ENCODE results near the gene CPSF6. TPM values are rescaled to one million over a fixed set of nuclear protein-coding genes. Genes with fewer than 3 reads are reported as not detected.
"Not testable (repeated sequence)": the region's sequence is repeated elsewhere in the genome, so short reads cannot be mapped to it uniquely, and the experiment has no call there.

Gene CPSF6
- total and polyA plus RNA-seq, 2 experiments from 2014 or later = 19.6 to 63.4 TPM

DNA sequence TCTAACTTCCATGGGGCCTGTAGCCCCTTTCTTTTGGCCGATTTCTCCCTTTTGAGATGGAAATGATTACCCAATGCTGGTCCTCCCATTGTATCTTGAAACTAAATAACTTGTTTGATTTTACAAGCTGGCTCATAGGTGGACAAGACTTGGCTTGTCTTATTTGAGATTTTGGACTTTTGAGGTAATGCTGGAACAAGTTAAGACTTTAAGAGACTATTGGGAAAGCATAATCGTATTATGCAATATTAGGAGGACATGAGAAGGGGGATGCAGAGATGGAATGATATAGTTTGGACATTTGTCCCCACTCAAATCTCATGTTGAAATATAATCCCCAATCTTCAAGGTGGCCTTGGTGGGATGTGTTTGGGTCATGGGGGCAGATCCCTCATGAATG, 59.6 kb downstream of the CPSF6 start:
- H3K4me2 ChIP-seq (ENCODE audit: unreplicated experiment) = no peak overlapping the region
- no peak for DNase-seq
- no peak overlapping the region for H3K4me3 ChIP-seq
- H4K20me1 ChIP-seq (ENCODE audit: insufficient read depth) = no peaks in the 10 kb centered on the region
- H3K9ac ChIP-seq = no peak overlapping the region
- no peaks in the 10 kb centered on the region for H3K4me1 ChIP-seq (ENCODE audit: insufficient read depth)
- H2AFZ ChIP-seq = no peak overlapping the region
- no peaks in the 10 kb centered on the region for H3K9me3 ChIP-seq (ENCODE audit: low read depth)
- in situ Hi-C loops (cut with MboI) = no loop called here
- H3K79me2 ChIP-seq (ENCODE audit: insufficient read depth) = no peaks in the 10 kb centered on the region
- 38 to 46% methylated on average over 2 of the region's 2 CpGs for WGBS, 2 experiments (ENCODE audit: low coverage in 1 of 2, low lambda C conversion rate in 2 of 2, missing lambda C conversion rate in 2 of 2)
- no peak overlapping the region for H3K27ac ChIP-seq
- H3F3A ChIP-seq (ENCODE audit: insufficient read depth) = no peaks in the 10 kb centered on the region
- H3K9me2 ChIP-seq (ENCODE audit: insufficient read depth) = no peaks in the 10 kb centered on the region
- TF ChIP-seq EZH2phosphoT487 (IDR thresholded peaks at IDR 0.05; ENCODE audit: insufficient read depth, low read depth) (no peak), EZH2 (IDR thresholded peaks at IDR 0.05; ENCODE audit: insufficient read depth, poor library complexity, severe bottlenecking) (no peak)
- peaks cover 22% of the 10 kb centered on the region for H3K27me3 ChIP-seq (replicated peaks; ENCODE audit: insufficient read depth)
- no peaks in the 10 kb centered on the region for H3K36me3 ChIP-seq (ENCODE audit: low read depth)

DNA sequence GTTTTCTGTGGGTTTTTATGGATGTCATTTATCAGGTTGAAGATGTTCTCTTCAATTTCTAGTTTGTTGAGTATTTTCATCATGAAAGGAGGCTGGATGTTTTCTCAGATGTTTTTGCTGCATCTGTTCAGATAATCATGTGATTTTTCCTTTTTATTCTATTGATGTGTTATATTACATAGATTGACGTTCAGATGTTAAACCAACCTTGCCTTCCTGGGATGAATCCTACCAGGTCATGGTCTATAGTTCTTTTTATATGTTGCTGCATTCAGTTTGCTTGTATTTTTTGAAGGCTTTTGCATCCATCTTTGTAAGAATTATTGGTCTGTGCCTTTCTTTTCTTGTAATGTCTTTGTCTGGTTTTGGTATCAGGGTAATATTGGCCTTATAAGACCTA, 64.9 kb downstream of the CPSF6 start:
- WGBS, 2 experiments (ENCODE audit: low coverage in 1 of 2, low lambda C conversion rate in 2 of 2, missing lambda C conversion rate in 2 of 2) = 55 to 68% methylated on average over 1 of the region's 1 CpG
- in situ Hi-C loops (cut with MboI) = no loop called here
- no peak for DNase-seq

DNA sequence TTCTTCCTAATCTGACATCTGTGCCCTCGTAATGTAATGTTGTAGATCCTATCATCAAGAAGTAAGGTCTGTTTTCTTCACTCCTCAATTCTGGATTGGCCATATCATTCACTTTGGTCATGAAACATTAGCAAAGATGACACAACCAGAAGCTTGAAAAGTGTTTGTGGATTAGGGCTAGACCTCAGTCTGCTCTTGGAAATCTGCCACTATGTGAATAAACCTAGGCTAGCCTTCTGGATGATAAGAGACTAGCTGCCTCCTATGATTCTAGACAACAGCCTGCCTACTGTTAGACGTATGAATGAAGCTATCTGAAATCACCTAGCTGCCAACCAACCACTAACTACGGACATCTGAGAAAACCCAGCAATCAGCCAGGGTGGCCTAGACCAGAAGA, 70.1 kb downstream of the CPSF6 start:
- Histone ChIP-seq H3K4me3 (no peak overlapping the region), H3K4me2 (ENCODE audit: unreplicated experiment) (no peak overlapping the region)

More for the DNA sequence above, 64.9 kb downstream of the CPSF6 start:
- Histone ChIP-seq H3K4me3 (no peak overlapping the region), H3K9me3 (ENCODE audit: low read depth) (no peaks in the 10 kb centered on the region), H3K79me2 (ENCODE audit: insufficient read depth) (no peaks in the 10 kb centered on the region), H3K9ac (no peak overlapping the region), H3K27ac (no peak overlapping the region), H3K4me2 (ENCODE audit: unreplicated experiment) (no peak overlapping the region), H3K4me1 (ENCODE audit: insufficient read depth) (no peaks in the 10 kb centered on the region), H4K20me1 (ENCODE audit: insufficient read depth) (no peaks in the 10 kb centered on the region), H3K27me3 (replicated peaks; ENCODE audit: insufficient read depth) (peaks cover 10% of the 10 kb centered on the region), H3F3A (ENCODE audit: insufficient read depth) (no peaks in the 10 kb centered on the region), H3K36me3 (ENCODE audit: low read depth) (no peaks in the 10 kb centered on the region), H3K9me2 (ENCODE audit: insufficient read depth) (no peaks in the 10 kb centered on the region), H2AFZ (no peak overlapping the region)
- no peak for TF ChIP-seq EZH2 (IDR thresholded peaks at IDR 0.05; ENCODE audit: insufficient read depth, poor library complexity, severe bottlenecking)
- no peak for TF ChIP-seq EZH2phosphoT487 (IDR thresholded peaks at IDR 0.05; ENCODE audit: insufficient read depth, low read depth)

DNA sequence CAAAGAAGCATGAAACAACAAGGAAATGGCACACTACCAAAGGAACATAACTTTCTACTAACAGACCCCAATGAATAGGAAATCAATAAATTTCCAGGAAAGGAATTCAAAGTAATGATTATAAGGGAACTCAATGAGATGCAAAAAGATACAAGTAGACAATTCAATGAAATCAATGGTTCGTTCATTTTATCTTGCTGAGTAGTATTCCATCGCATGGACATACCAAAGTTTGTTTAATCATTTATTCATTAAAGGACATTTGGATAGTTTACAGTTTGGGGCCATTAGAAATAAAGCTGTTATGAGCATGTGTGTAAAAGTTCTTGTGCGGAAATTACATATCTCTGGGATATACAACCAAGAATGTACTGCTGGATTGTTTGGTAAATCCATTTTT, 73.8 kb downstream of the CPSF6 start:
- Histone ChIP-seq H3K27me3 (replicated peaks; ENCODE audit: insufficient read depth) (no peaks in the 10 kb centered on the region), H3K79me2 (ENCODE audit: insufficient read depth) (no peaks in the 10 kb centered on the region), H3K9me3 (ENCODE audit: low read depth) (no peaks in the 10 kb centered on the region), H4K20me1 (ENCODE audit: insufficient read depth) (no peaks in the 10 kb centered on the region), H3K4me3 (no peak overlapping the region), H3K27ac (no peak overlapping the region), H3K4me1 (ENCODE audit: insufficient read depth) (no peaks in the 10 kb centered on the region), H3F3A (ENCODE audit: insufficient read depth) (no peaks in the 10 kb centered on the region), H3K9ac (no peak overlapping the region), H3K9me2 (ENCODE audit: insufficient read depth) (no peaks in the 10 kb centered on the region), H3K4me2 (ENCODE audit: unreplicated experiment) (no peak overlapping the region), H3K36me3 (ENCODE audit: low read depth) (no peaks in the 10 kb centered on the region), H2AFZ (no peak overlapping the region)
- no peak for TF ChIP-seq EZH2 (IDR thresholded peaks at IDR 0.05; ENCODE audit: insufficient read depth, poor library complexity, severe bottlenecking)
- no peak for TF ChIP-seq EZH2phosphoT487 (IDR thresholded peaks at IDR 0.05; ENCODE audit: insufficient read depth, low read depth)
- 51 to 55% methylated on average over 3 of the region's 3 CpGs for WGBS, 2 experiments (ENCODE audit: low coverage in 1 of 2, low lambda C conversion rate in 2 of 2, missing lambda C conversion rate in 2 of 2)
- DNase-seq = no peak
- in situ Hi-C loops (cut with MboI) = no loop called here

More for the DNA sequence above, 70.1 kb downstream of the CPSF6 start:
- no peak for TF ChIP-seq EZH2phosphoT487 (IDR thresholded peaks at IDR 0.05; ENCODE audit: insufficient read depth, low read depth)
- TF ChIP-seq EZH2 (IDR thresholded peaks at IDR 0.05; ENCODE audit: insufficient read depth, poor library complexity, severe bottlenecking) = no peak
- no peak overlapping the region for H3K9ac ChIP-seq
- H2AFZ ChIP-seq = no peak overlapping the region
- no peaks in the 10 kb centered on the region for H3K27me3 ChIP-seq (replicated peaks; ENCODE audit: insufficient read depth)
- no peaks in the 10 kb centered on the region for H3F3A ChIP-seq (ENCODE audit: insufficient read depth)
- no peaks in the 10 kb centered on the region for H3K36me3 ChIP-seq (ENCODE audit: low read depth)
- no peaks in the 10 kb centered on the region for H3K4me1 ChIP-seq (ENCODE audit: insufficient read depth)
- in situ Hi-C loops (cut with MboI) = no loop called here
- H3K9me3 ChIP-seq (ENCODE audit: low read depth) = no peaks in the 10 kb centered on the region
- no peak overlapping the region for H3K27ac ChIP-seq
- H3K9me2 ChIP-seq (ENCODE audit: insufficient read depth) = no peaks in the 10 kb centered on the region
- DNase-seq = no peak
- H4K20me1 ChIP-seq (ENCODE audit: insufficient read depth) = no peaks in the 10 kb centered on the region
- WGBS, 2 experiments (ENCODE audit: low coverage in 1 of 2, low lambda C conversion rate in 2 of 2, missing lambda C conversion rate in 2 of 2) = 32 to 48% methylated on average over 3 of the region's 3 CpGs
- no peaks in the 10 kb centered on the region for H3K79me2 ChIP-seq (ENCODE audit: insufficient read depth)

DNA sequence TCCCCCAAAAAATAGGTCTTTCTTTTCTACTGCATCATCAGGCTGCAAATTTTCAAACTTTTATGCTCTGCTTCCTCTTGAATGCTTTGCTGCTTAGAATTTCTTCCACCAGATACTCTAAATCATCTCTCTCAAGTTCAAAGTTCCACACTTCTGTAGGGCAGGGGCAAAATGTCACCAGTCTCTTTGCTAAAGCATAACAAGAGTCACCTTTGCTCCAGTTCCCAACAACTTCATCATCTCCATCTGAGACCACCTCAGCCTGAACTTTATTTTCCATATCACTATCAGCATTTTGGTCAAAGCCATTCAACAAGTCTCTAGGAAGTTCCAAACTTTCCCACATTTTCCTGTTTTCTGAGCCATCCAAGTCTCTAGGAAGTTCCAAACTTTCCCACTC, 77.4 kb downstream of the CPSF6 start:
- H2AFZ ChIP-seq; H3K79me2 ChIP-seq (ENCODE audit: insufficient read depth); H3K36me3 ChIP-seq (ENCODE audit: low read depth); H3K27ac ChIP-seq; H3K4me3 ChIP-seq; DNase-seq; H3K9me2 ChIP-seq (ENCODE audit: insufficient read depth); H3K9ac ChIP-seq; H3F3A ChIP-seq (ENCODE audit: insufficient read depth); H3K9me3 ChIP-seq (ENCODE audit: low read depth); H3K4me2 ChIP-seq (ENCODE audit: unreplicated experiment); H3K27me3 ChIP-seq (replicated peaks; ENCODE audit: insufficient read depth); H3K4me1 ChIP-seq (ENCODE audit: insufficient read depth); H4K20me1 ChIP-seq (ENCODE audit: insufficient read depth); in situ Hi-C loops (cut with MboI): not testable (repeated sequence)

- H3K4me1 ChIP-seq (ENCODE audit: insufficient read depth); H3K9me3 ChIP-seq (ENCODE audit: low read depth); H3K4me3 ChIP-seq; H3K79me2 ChIP-seq (ENCODE audit: insufficient read depth); H3K27ac ChIP-seq; H3K9ac ChIP-seq; H2AFZ ChIP-seq; H3F3A ChIP-seq (ENCODE audit: insufficient read depth); DNase-seq; H4K20me1 ChIP-seq (ENCODE audit: insufficient read depth); in situ Hi-C loops (cut with MboI); H3K4me2 ChIP-seq (ENCODE audit: unreplicated experiment); H3K27me3 ChIP-seq (replicated peaks; ENCODE audit: insufficient read depth); H3K36me3 ChIP-seq (ENCODE audit: low read depth); H3K9me2 ChIP-seq (ENCODE audit: insufficient read depth): not testable (repeated sequence)
- 0 to 5% methylated on average over 2 of the region's 2 CpGs for WGBS, 2 experiments (ENCODE audit: low coverage in 1 of 2, low lambda C conversion rate in 2 of 2, missing lambda C conversion rate in 2 of 2)
Measured at GRCh38 chr12:69317233-69317632, 77.9 kb downstream of the CPSF6 start.
